Liver (tissue), 9 donors: ENCODE results near the gene TEX19. TPM values are rescaled to one million over a fixed set of nuclear protein-coding genes. Genes with fewer than 3 reads are reported as not detected.

Experiments
- DNase-seq: peaks from one replicate; pipeline ENCODE4 v3.0.0-alpha.2; 2017; ENCODE audit warnings: low spot score
- H3K27ac ChIP-seq, 2 donors: one replicate each; pipeline ENCODE4 v1.7.0; 2013; ENCODE audit warnings: inconsistent platforms in 2 of 2, low read length in 2 of 2, control low read depth in 1 of 2, low read depth in 1 of 2, mild to moderate bottlenecking in 1 of 2
- H3K27me3 ChIP-seq, 4 donors: one replicate each; pipeline versions ENCODE4 v1.6.1 to v1.7.0; 2013; ENCODE audit warnings: low read length in 3 of 4, inconsistent platforms in 1 of 4, mild to moderate bottlenecking in 1 of 4, moderate library complexity in 1 of 4; ENCODE audit not compliant: control insufficient read depth in 4 of 4, insufficient read depth in 4 of 4
- H3K36me3 ChIP-seq, 4 donors: one replicate each; pipeline versions ENCODE4 v1.6.1 to v1.7.0; 2013; ENCODE audit warnings: low read length in 3 of 4, mild to moderate bottlenecking in 3 of 4, low read depth in 1 of 4, moderate library complexity in 1 of 4; ENCODE audit not compliant: control insufficient read depth in 4 of 4, insufficient read depth in 3 of 4
- H3K4me1 ChIP-seq, 4 donors: one replicate each; pipeline versions ENCODE4 v1.6.1 to v1.7.0; 2013; ENCODE audit warnings: low read length in 3 of 4, mild to moderate bottlenecking in 3 of 4, moderate library complexity in 1 of 4; ENCODE audit not compliant: control insufficient read depth in 4 of 4, insufficient read depth in 4 of 4
- H3K4me3 ChIP-seq, 3 donors: one replicate each; pipeline versions ENCODE4 v1.6.1 to v1.7.0; 2013; ENCODE audit warnings: low read length in 3 of 3, control low read depth in 1 of 3, low read depth in 1 of 3, mild to moderate bottlenecking in 1 of 3
- H3K9ac ChIP-seq, 2 donors: one replicate each; pipeline ENCODE4 v1.7.0; 2013; ENCODE audit warnings: low read length in 2 of 2, mild to moderate bottlenecking in 2 of 2, moderate library complexity in 2 of 2, control low read depth in 1 of 2, low read depth in 1 of 2
- H3K9me3 ChIP-seq, 4 donors: one replicate each; pipeline versions ENCODE4 v1.6.1 to v1.7.0; 2013; ENCODE audit warnings: low read length in 3 of 4; ENCODE audit not compliant: control insufficient read depth in 4 of 4
- ATF3 ChIP-seq: IDR thresholded peaks from 2 replicates; pipeline ENCODE4 v1.6.1; 2016; ENCODE audit warnings: antibody characterized with exemption
- EGR1 ChIP-seq, 2 donors: IDR thresholded peaks; 2 replicates each; pipeline ENCODE4 v1.6.1; 2016 to 2018; ENCODE audit warnings: antibody characterized with exemption in 2 of 2, low read depth in 2 of 2
- FOXA1 ChIP-seq: IDR thresholded peaks from 2 replicates; pipeline ENCODE4 v1.6.1; 2016; ENCODE audit warnings: antibody characterized with exemption
- FOXA2 ChIP-seq: IDR thresholded peaks from 2 replicates; pipeline ENCODE4 v1.6.1; 2016; ENCODE audit warnings: antibody characterized with exemption
- GABPA ChIP-seq, 2 donors: IDR thresholded peaks in 1 of 2; conservative IDR thresholded peaks in 1 of 2; 2 replicates each; pipeline ENCODE4 v1.6.1; 2016; ENCODE audit warnings: antibody characterized with exemption in 2 of 2, mild to moderate bottlenecking in 1 of 2, moderate library complexity in 1 of 2
- HNF4A ChIP-seq, 2 donors: conservative IDR thresholded peaks; 2 replicates each; pipeline ENCODE4 v1.6.1; 2016; ENCODE audit warnings: antibody characterized with exemption in 2 of 2, mild to moderate bottlenecking in 2 of 2
- HNF4G ChIP-seq: IDR thresholded peaks from 2 replicates; pipeline ENCODE4 v1.6.1; 2016; ENCODE audit warnings: antibody characterized with exemption
- JUND ChIP-seq, 2 donors: IDR thresholded peaks; 2 replicates each; pipeline ENCODE4 v1.6.1; 2016; ENCODE audit warnings: antibody characterized with exemption in 2 of 2
- NR2F2 ChIP-seq: IDR thresholded peaks from 2 replicates; pipeline ENCODE4 v1.6.1; 2016; ENCODE audit warnings: antibody characterized with exemption
- RAD21 ChIP-seq, 2 donors: IDR thresholded peaks; 2 replicates each; pipeline ENCODE4 v1.6.1; 2016; ENCODE audit warnings: antibody characterized with exemption in 2 of 2, mild to moderate bottlenecking in 2 of 2
- RXRA ChIP-seq, 2 donors: IDR thresholded peaks; 2 replicates each; pipeline ENCODE4 v1.6.1; 2017 to 2018; ENCODE audit warnings: antibody characterized with exemption in 2 of 2, mild to moderate bottlenecking in 1 of 2
- SP1 ChIP-seq: IDR thresholded peaks from 2 replicates; pipeline ENCODE4 v1.6.1; 2018; ENCODE audit warnings: antibody characterized with exemption, mild to moderate bottlenecking
- TAF1 ChIP-seq: conservative IDR thresholded peaks from 2 replicates; pipeline ENCODE4 v1.6.1; 2016; ENCODE audit warnings: antibody characterized with exemption, mild to moderate bottlenecking
- YY1 ChIP-seq: IDR thresholded peaks from 2 replicates; pipeline ENCODE4 v1.6.1; 2016; ENCODE audit warnings: antibody characterized with exemption, mild to moderate bottlenecking
- WGBS: extraction: QIAGEN DNeasy Blood & Tissue Kit; methylation state at CpG from one replicate; pipeline ENCODE4 v1.1.7; 2013; 5-methylcytosine and 5-hydroxymethylcytosine counted together
- polyA plus RNA-seq, 2 donors: library from polyadenylated mRNA; stranded (reverse) in 1 of 2; unstranded in 1 of 2; fragments of 200-250 nt in 1 of 2; fragments of >200 nt in 1 of 2; fragmentation: Nextera tagmentation in 1 of 2; extraction: Ambion mirVana in 1 of 2; gene quantifications; one replicate each; pipeline versions ENCODE4 v1.2.1 to v1.2.3, GENCODE V29; 2013 to 2015
- total RNA-seq, 2 donors: library from RNA; depleted of rRNA; stranded (reverse); fragments of >200 nt; gene quantifications; one replicate each; pipeline ENCODE4 v1.2.3, GENCODE V29; 2014
- TF ChIP-seq, protein P1 (sequence below): IDR thresholded peaks from 2 replicates; pipeline ENCODE4 v1.6.1; 2016; ENCODE audit warnings: antibody characterized with exemption
- TF ChIP-seq, protein P2 (sequence below): fragments of 150-350 bp; IDR thresholded peaks from 2 replicates; pipeline ENCODE4 v1.5.1; 2017; ENCODE audit warnings: improper control_type of control experiment, low read depth, low read length; ENCODE audit not compliant: missing input control
- TF ChIP-seq, protein P3 (sequence below): IDR thresholded peaks from 2 replicates; pipeline ENCODE4 v1.6.1; 2016; ENCODE audit warnings: antibody characterized with exemption
- donor health status: healthy.
- donor health status: healthy.
- donor health status: healthy.
- donor health status: healthy.
- donor health status: healthy.

Gene TEX19
- total and polyA plus RNA-seq, 4 donors: 0.14 TPM; not detected in 3

- WGBS: 85% methylated on average over 29 of the region's 29 CpGs
- DNase-seq: no peak
- no peaks in the 10 kb centered on the region for H3K27me3 ChIP-seq
- no peak overlapping the region for H3K9ac ChIP-seq
- H3K4me1 ChIP-seq: peaks cover 4 to 13% (median 8%) of the 10 kb centered on the region in 4 donors
- H3K9me3 ChIP-seq: no peaks in the 10 kb centered on the region
- TF ChIP-seq HNF4A (conservative IDR thresholded peaks at IDR 0.05): no peak
- no peak for TF ChIP-seq GABPA (IDR thresholded peaks at IDR 0.05 in 1 of 2, conservative IDR thresholded peaks at IDR 0.05 in 1 of 2)
- TF ChIP-seq, protein P1, sequence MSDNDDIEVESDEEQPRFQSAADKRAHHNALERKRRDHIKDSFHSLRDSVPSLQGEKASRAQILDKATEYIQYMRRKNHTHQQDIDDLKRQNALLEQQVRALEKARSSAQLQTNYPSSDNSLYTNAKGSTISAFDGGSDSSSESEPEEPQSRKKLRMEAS: no peak
- TF ChIP-seq RXRA (IDR thresholded peaks at IDR 0.05): no peak
- TF ChIP-seq YY1: no peak
- TF ChIP-seq TAF1: no peak
- no peak for TF ChIP-seq RAD21 (IDR thresholded peaks at IDR 0.05)
- TF ChIP-seq HNF4G: no peak
- TF ChIP-seq EGR1 (IDR thresholded peaks at IDR 0.05; ENCODE audit: low read depth in 2 of 2): no peak
- TF ChIP-seq NR2F2: no peak
- no peak for TF ChIP-seq JUND (IDR thresholded peaks at IDR 0.05)
- no peak for TF ChIP-seq SP1
- no peak for TF ChIP-seq ATF3
- no peak for TF ChIP-seq FOXA1
- TF ChIP-seq, protein P2, sequence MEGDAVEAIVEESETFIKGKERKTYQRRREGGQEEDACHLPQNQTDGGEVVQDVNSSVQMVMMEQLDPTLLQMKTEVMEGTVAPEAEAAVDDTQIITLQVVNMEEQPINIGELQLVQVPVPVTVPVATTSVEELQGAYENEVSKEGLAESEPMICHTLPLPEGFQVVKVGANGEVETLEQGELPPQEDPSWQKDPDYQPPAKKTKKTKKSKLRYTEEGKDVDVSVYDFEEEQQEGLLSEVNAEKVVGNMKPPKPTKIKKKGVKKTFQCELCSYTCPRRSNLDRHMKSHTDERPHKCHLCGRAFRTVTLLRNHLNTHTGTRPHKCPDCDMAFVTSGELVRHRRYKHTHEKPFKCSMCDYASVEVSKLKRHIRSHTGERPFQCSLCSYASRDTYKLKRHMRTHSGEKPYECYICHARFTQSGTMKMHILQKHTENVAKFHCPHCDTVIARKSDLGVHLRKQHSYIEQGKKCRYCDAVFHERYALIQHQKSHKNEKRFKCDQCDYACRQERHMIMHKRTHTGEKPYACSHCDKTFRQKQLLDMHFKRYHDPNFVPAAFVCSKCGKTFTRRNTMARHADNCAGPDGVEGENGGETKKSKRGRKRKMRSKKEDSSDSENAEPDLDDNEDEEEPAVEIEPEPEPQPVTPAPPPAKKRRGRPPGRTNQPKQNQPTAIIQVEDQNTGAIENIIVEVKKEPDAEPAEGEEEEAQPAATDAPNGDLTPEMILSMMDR: no peak
- peak overlapping the region in 1 of 3 donors; percentile 1 for H3K4me3 ChIP-seq
- no peak overlapping the region for H3K27ac ChIP-seq
- H3K36me3 ChIP-seq: peaks cover 0 to 1% (median 0%) of the 10 kb centered on the region in 4 donors
Observed at GRCh38 chr17:82316651-82317393, 42.2 kb upstream of the TEX19 start.

DNA sequence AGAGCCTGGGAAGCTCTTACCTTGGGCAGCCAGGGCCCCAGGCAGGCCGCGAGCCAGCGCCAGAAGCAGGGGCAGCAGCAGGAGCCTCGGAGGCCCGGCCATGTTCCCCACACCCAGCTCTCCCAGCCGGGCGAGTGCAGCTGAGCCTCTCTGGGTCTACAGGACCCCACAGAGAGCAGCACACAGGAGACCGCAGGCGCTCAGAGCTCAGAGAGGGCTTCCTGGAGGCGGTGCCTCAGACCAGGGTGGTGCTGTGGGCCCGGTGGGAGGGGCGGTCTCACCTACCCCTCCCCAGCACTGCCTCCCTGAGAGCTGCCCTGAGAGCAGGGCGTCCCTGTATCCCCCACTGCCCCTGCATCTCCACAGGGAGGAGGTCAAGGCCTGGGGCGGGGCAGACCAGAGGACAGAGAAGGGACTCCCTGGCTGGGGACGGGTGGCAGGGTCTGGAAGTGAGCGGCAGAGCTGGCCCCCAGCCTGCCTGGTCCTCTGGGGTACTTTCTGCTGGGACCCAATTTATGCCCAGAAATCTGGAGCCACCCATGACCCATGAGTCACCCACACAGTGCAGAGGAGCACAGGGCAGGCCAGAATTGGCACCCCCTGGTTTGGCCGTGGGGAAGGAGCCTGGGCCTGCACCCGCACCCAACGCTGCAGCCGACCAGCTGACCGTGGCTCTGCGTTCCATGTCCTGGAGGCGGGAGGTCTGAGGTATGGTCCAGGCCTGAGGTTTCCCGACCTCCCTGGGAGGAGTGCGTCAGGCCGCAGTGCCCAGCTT is 41.5 kb upstream of the TEX19 start, which contains the start of gene CD7:
TSS of gene CD7 (minus strand) at position 215 of the 775 bp plus-strand sequence. CDS start at position 102, 113 bp downstream.
- no peak for DNase-seq
- no peak within 1 kb of the TSS for H3K9ac ChIP-seq
- H3K4me3 ChIP-seq: peak within 1 kb of the TSS in 1 of 3 donors; percentile 2
- H3K27me3 ChIP-seq: no peaks in the 10 kb centered on the region
- H3K4me1 ChIP-seq: peaks cover 4 to 13% (median 8%) of the 10 kb centered on the region in 4 donors
- peaks cover 0 to 1% (median 0%) of the 10 kb centered on the region in 4 donors for H3K36me3 ChIP-seq
- no peaks in the 10 kb centered on the region for H3K9me3 ChIP-seq
- 86% methylated on average over 26 of the region's 26 CpGs for WGBS
- no peak within 1 kb of the TSS for H3K27ac ChIP-seq
- TF ChIP-seq YY1 (no peak), RXRA (IDR thresholded peaks at IDR 0.05) (no peak), FOXA1 (no peak), SP1 (no peak), JUND (IDR thresholded peaks at IDR 0.05) (no peak), NR2F2 (no peak), FOXA2 (no peak)
- TF ChIP-seq, protein P3, sequence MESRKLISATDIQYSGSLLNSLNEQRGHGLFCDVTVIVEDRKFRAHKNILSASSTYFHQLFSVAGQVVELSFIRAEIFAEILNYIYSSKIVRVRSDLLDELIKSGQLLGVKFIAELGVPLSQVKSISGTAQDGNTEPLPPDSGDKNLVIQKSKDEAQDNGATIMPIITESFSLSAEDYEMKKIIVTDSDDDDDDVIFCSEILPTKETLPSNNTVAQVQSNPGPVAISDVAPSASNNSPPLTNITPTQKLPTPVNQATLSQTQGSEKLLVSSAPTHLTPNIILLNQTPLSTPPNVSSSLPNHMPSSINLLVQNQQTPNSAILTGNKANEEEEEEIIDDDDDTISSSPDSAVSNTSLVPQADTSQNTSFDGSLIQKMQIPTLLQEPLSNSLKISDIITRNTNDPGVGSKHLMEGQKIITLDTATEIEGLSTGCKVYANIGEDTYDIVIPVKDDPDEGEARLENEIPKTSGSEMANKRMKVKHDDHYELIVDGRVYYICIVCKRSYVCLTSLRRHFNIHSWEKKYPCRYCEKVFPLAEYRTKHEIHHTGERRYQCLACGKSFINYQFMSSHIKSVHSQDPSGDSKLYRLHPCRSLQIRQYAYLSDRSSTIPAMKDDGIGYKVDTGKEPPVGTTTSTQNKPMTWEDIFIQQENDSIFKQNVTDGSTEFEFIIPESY: no peak
